Lung (tissue), 12 donors: ENCODE measurements around the gene NUP98. TPM values are rescaled to one million over a fixed set of nuclear protein-coding genes. Genes with fewer than 3 reads are reported as not detected.
"Not testable (repeated sequence)": the region's sequence is repeated elsewhere in the genome, so short reads cannot be mapped to it uniquely, and the experiment has no call there.

Experiments used
- ATAC-seq: fragments of 200-7000 bp; cut with Tn5 transposase; one replicate; pipeline ENCODE4 v1.9.1; 2020; ENCODE audit warnings: moderate number of reproducible peaks; ENCODE audit not compliant: insufficient read depth, low FRiP score
- DNase-seq, 3 donors: peaks; one replicate each; pipeline ENCODE4 v3.0.0-alpha.2; 2013 to 2017
- H3K27ac ChIP-seq, 2 donors: one replicate each; pipeline ENCODE4 v1.5.1; 2013; ENCODE audit warnings: mild to moderate bottlenecking in 2 of 2, moderate library complexity in 2 of 2, control low read depth in 1 of 2, inconsistent platforms in 1 of 2, low read depth in 1 of 2, low read length in 1 of 2
- H3K27me3 ChIP-seq, 3 donors: one replicate each; pipeline ENCODE4 v1.5.1; 2013; ENCODE audit warnings: low read length in 2 of 3; ENCODE audit not compliant: control insufficient read depth in 3 of 3, insufficient read depth in 3 of 3
- H3K36me3 ChIP-seq, 4 donors: one replicate each; pipeline ENCODE4 v1.5.1; 2013; ENCODE audit warnings: low read length in 4 of 4, mild to moderate bottlenecking in 1 of 4, moderate library complexity in 1 of 4; ENCODE audit not compliant: control insufficient read depth in 4 of 4, insufficient read depth in 4 of 4
- H3K4me1 ChIP-seq, 5 donors: one replicate each; pipeline ENCODE4 v1.5.1; 2013; ENCODE audit warnings: low read length in 5 of 5, mild to moderate bottlenecking in 2 of 5, moderate library complexity in 1 of 5; ENCODE audit not compliant: control insufficient read depth in 5 of 5, insufficient read depth in 5 of 5
- H3K4me3 ChIP-seq: one replicate; pipeline ENCODE4 v1.5.1; 2013; ENCODE audit warnings: mild to moderate bottlenecking, control low read depth, moderate library complexity
- H3K9ac ChIP-seq, 2 donors: one replicate each; pipeline ENCODE4 v1.5.1; 2013; ENCODE audit warnings: low read length in 2 of 2, control low read depth in 1 of 2; ENCODE audit not compliant: insufficient read depth in 1 of 2
- H3K9me3 ChIP-seq, 4 donors: one replicate each; pipeline ENCODE4 v1.5.1; 2013; ENCODE audit warnings: low read length in 3 of 4, mild to moderate bottlenecking in 1 of 4, moderate library complexity in 1 of 4; ENCODE audit not compliant: control insufficient read depth in 4 of 4, insufficient read depth in 3 of 4
- CTCF ChIP-seq: IDR thresholded peaks from 2 replicates; pipeline ENCODE4 v1.5.1; 2012; ENCODE audit warnings: mild to moderate bottlenecking; ENCODE audit errors: control extremely low read depth, extremely low read depth
- whole genome bisulfite sequencing, 2 donors: extraction: QIAGEN DNeasy Blood & Tissue Kit; methylation state at CpG; one replicate each; pipeline ENCODE4 v1.1.7; 2013; 5-methylcytosine and 5-hydroxymethylcytosine counted together
- polyA plus RNA-seq, 2 donors: library from polyadenylated mRNA; stranded (reverse); fragments of 200-250 nt; gene quantifications; one replicate each; pipeline ENCODE4 v1.2.1, GENCODE V29; 2013
- total RNA-seq, 2 donors: library from RNA; depleted of rRNA in 1 of 2; stranded (reverse); fragments of >200 nt in 1 of 2; gene quantifications; one replicate each; pipeline ENCODE4 v1.2.1, GENCODE V29; 2014 to 2021
- donor health status: control.
- donor health status: control.
- donor health status: Bipolar disorder and iron deficiency.
- donor health status: healthy.
- donor health status: DM: yes; HTN: yes; CAD: no.

The NUP98 gene
- total and polyA plus RNA-seq, 4 donors: 16.6 to 109 (median 59.7) TPM

GRCh38 chr11:3658252-3658651 lies 139.1 kb downstream of the NUP98 start:
- TF ChIP-seq CTCF: no peak
- H3K9me3 ChIP-seq: no peaks in the 10 kb centered on the region
- no peaks in the 10 kb centered on the region for H3K4me1 ChIP-seq
- no peaks in the 10 kb centered on the region for H3K36me3 ChIP-seq
- H3K27ac ChIP-seq: no peak overlapping the region
- DNase-seq (no peak), ATAC-seq (no peak)
- no peak overlapping the region for H3K4me3 ChIP-seq
- 90 to 97% methylated on average over 8 of the region's 8 CpGs for WGBS, 2 donors
- H3K9ac ChIP-seq: no peak overlapping the region
- H3K27me3 ChIP-seq: no peaks in the 10 kb centered on the region

- not testable (repeated sequence) for ATAC-seq, H3K36me3 ChIP-seq, H3K27ac ChIP-seq, H3K9ac ChIP-seq, H3K4me3 ChIP-seq, DNase-seq, H3K4me1 ChIP-seq, H3K9me3 ChIP-seq, H3K27me3 ChIP-seq
- whole genome bisulfite sequencing, 2 donors: 84 to 89% methylated on average over 5 of the region's 5 CpGs
These were observed 140.0 kb downstream of the NUP98 start for GRCh38 chr11:3657331-3657730.

DNA sequence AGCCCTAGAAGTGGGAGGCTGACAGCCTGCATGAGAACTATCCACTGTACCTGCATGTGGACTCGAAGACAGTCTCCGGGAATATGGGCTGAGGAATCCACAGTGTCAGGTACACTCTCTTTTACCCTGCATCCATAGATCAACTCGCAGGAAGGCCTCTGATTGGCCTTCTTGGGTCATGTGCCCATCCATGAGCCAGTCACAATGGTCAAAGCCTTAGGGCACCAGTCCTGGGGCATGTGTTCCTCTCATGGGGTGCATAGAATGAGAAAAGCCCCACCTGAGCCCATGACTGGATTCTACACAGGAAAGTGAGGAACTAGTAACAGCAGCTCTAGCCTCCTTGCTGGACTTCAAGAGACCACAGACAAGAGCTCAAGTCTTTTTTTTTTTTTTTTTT lies 141.8 kb downstream of the NUP98 start:
- Histone ChIP-seq H3K9ac (no peak overlapping the region), H3K36me3 (no peaks in the 10 kb centered on the region), H3K27me3 (no peaks in the 10 kb centered on the region), H3K4me1 (no peaks in the 10 kb centered on the region), H3K4me3 (no peak overlapping the region), H3K27ac (no peak overlapping the region), H3K9me3 (no peaks in the 10 kb centered on the region)
- TF ChIP-seq CTCF: no peak
- ATAC-seq: no peak
- DNase-seq: no peak
- WGBS, 2 donors: 92 to 99% methylated on average over 3 of the region's 3 CpGs

DNA sequence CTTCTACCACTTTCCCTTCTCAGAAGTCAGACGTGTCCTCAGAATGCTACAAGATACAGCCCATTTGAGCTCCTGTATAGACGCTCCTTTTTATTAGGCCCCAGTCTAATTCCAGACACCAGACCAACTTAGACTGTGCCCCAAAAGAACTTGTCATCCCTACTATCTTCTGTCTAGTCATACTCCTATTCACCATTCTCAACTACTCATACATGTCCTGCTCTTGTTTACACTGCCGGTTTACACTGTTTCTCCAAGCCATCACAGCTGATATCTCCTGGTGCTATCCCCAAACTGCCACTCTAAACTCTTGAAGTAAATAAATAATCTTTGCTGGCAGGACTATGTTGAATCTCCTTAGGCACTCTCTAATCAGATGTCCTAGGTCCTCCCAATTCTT lies 144.8 kb downstream of the NUP98 start:
- WGBS, 2 donors: 96% methylated on average over 2 of the region's 3 CpGs
- not testable (repeated sequence) for H3K9me3 ChIP-seq, DNase-seq, H3K36me3 ChIP-seq, H3K4me3 ChIP-seq, H3K4me1 ChIP-seq, H3K27ac ChIP-seq, H3K9ac ChIP-seq, ATAC-seq, H3K27me3 ChIP-seq

DNA sequence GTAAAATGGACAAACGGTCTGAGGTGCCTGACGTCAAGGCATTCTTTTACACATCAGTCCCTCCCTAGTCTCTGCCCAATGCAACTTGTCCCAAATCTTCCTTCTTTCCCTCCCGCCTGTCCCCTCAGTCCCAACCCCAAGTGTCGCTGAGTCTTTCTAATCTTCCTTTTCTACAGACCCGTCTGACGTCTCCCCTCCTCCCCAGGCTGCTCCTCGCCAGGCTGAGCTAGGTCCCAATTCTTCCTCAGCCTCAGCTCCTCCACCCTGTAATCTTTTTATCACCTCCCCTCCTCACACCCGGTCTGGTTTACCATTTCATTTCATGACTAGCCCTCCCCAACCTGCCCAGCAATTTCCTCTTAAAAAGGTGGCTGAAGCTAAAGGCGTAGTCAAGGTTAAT lies 148.0 kb downstream of the NUP98 start:
- not testable (repeated sequence) for H3K9ac ChIP-seq, H3K4me1 ChIP-seq, H3K36me3 ChIP-seq, H3K9me3 ChIP-seq, DNase-seq, H3K27me3 ChIP-seq, H3K4me3 ChIP-seq, H3K27ac ChIP-seq, ATAC-seq
- 39 to 67% methylated on average over 9 of the region's 9 CpGs for WGBS, 2 donors

- H3K9me3 ChIP-seq, H3K9ac ChIP-seq, H3K27me3 ChIP-seq, DNase-seq, H3K4me3 ChIP-seq, H3K4me1 ChIP-seq, ATAC-seq, H3K27ac ChIP-seq, H3K36me3 ChIP-seq: not testable (repeated sequence)
- 72 to 88% methylated on average over 13 of the region's 13 CpGs for WGBS, 2 donors
These were observed 148.5 kb downstream of the NUP98 start for GRCh38 chr11:3648843-3649242.
